NCI-H524 treated with DMSO at 0.1 percent for 48 hours (cell line): ENCODE data around the gene GRK1.
"Not testable (repeated sequence)": the region's sequence is repeated elsewhere in the genome, so short reads cannot be mapped to it uniquely, and the experiment has no call there.

Experiments
- DNase-seq: peaks from one replicate; lab custom pipeline; 2025; lab: John Stamatoyannopoulos, UW

The GRK1 gene

DNA sequence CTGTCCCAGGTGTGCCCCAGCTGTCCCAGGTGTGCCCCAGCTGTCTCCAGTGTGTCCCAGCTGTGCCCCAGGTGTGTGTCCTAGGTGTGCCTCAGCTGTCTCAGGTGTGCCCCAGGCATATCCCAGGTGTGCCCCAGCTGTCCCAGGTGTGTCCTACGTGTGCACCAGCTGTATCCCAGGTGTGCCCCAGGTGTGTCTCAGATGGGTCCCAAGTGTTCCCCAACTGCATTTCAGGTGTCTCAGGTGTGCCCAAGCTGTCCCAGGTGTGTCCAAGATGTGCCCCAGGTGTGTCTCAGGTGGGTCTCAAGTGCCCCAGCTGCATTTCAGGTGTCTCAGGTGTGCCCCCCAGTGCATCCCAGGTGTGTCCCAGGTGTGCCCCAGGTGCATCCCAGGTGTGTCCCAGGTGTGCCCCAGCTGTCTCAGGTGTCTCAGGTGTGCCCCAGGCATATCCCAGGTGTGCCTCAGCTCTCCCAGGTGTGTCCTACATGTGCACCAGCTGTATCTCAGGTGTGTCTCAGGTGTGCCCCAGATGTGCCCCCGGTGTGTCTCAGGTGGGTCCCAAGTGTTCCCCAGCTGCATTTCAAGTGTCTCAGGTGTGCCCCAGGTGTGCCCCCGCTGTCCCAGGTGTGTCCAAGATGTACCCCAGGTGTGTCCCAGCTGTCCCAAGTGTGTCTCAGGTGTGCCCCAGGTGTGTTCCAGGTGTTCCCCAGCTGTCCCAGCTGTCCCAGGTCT lies 1.3 kb upstream of the GRK1 start:
- DNase-seq: no peak

DNA sequence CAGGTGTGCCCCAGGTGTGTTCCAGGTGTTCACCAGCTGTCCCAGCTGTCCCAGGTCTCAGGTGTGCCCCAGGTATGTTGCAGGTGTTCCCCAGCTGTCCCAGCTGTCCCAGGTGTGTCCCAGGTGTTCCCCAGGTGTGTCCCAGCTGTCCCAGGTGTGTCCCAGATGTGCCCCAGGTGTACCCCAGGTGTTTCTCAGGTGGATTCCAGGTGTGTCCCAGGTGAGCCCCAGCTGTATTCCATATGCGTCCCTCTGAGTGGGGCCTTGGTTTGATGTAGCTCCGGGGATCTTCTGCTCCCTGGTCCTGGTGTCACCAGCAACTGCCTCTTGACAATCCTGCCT lies 719 bp upstream of the GRK1 start:
- no peak for DNase-seq

DNA sequence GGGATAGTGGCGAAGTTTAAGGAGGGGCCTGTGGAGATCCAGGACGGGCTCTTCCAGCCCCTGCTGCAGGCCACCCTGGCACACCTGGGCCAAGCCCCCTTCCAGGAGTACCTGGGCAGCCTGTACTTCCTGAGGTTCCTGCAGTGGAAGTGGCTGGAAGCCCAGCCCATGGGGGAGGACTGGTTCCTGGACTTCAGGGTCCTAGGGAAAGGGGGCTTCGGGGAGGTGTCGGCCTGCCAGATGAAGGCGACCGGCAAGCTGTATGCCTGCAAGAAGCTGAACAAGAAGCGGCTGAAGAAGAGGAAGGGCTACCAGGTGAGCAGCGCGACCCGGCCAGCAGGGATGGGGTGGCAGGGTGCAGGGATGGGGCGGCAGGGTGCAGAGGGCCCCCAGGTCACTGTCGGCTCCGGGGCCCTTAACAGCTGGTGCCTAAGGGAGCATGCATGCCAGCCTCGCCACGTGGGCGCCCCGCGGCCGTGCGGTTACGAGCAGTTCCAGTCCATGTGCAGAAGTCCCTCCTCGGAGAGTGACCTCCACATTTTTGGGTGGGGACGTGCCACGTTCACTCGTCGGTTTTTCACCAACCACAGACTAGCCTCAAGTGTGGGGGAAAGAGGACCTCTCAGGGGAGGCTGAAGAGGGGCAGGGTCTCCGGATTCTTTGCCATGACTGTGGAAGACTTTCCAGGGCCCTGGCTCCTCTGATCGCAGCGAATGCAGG lies 912 bp downstream of the GRK1 start:
- no peak for DNase-seq

GRCh38 chr13:113668491-113668971 lies 1.5 kb downstream of the GRK1 start:
- no peak for DNase-seq

DNA sequence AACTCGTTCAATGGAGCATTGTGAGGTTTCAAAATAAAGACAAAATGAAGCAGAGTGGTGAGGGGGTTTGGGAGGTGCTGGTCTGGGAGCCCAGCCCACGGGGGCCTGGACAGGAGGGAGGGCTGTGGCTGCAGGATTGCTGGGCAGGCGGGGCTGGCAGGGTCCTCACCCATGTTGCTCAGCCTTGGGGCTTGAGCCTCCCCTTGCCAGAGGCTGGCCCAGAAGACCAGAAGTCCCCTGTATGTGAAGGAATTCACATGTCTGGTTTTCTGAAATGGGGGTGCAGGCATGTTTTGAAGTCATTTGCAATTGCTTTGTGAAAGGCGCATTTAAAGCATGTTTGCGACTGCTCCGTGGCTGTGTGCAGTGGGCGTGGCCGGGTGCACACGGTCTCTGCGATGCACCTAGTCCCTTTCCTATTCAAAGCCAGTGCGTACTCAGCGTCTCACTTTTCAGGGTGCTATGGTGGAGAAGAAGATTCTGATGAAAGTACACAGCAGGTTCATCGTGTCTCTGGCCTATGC lies 2.3 kb downstream of the GRK1 start:
- DNase-seq: no peak

DNA sequence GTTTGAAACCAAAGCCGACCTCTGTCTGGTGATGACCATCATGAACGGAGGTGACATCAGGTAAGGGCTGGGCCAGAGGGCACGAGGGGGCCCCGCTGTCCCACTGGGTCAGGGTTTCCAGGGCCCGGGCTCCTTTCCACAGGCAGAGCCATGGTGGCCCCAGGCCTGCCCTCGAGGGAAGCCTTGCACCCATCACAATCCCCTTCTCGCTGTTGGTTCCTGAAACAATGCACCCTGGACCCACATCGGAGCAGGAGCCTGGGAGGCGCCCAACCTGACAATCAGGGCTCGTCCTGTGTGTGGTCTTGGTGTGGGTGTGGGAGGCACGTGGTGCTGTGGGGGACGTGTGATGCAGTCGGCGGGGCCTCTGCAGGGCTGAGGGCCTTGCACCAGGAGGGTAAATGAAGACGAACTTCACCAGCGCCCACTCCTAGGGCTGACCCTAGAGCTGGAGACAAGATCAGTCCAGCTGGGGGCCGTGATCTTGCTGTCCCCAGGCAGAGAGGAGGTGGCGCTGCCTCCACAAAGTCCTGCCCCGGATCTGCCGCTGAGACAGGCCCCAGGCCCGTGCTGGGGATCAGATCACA lies 2.8 kb downstream of the GRK1 start:
- DNase-seq: no peak

GRCh38 chr13:113670541-113670940 lies 3.5 kb downstream of the GRK1 start:
- no peak for DNase-seq

DNA sequence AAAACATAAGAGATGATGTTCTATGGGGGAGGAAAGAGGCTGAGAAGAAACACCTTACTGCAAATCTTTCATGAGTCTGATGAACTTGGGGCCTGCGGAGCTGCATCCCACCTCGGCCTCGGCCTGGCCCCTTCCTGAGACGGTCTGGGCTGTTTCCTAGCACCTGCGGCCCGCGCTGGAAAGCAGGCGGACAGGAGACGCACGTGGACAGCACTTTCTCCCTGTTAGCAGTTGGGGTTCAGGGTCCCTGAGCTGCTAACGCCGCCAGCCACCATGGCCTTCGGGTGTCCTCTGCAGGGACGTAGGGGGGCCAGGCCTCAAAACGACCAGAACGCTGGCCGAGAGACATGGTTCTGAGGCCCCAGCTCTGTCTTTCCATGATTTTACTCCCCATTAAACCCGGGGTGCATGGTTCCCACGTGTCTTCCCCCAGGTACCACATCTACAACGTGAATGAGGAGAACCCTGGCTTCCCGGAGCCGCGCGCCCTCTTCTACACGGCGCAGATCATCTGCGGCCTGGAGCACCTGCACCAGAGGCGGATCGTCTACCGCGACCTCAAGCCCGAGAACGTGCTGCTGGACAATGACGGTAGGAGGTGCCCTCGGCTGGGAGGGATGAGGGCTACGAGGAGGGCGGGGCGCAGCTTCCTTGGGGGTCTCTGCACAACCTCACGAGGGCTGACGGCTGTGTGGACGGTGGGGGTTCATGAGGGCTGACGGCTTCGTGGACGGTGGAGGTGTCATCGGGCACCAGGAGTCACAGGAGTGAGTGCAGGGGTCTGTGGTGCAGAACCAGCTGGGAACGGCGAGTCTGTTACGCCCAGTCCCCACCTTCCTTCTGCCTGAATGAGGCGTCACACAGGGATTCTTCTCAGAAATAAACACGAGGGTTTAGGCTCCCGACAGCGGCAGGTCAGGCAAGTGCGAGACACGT lies 4.3 kb downstream of the GRK1 start:
- DNase-seq: no peak

GRCh38 chr13:113672002-113672651 lies 5.1 kb downstream of the GRK1 start:
- DNase-seq: no peak

DNA sequence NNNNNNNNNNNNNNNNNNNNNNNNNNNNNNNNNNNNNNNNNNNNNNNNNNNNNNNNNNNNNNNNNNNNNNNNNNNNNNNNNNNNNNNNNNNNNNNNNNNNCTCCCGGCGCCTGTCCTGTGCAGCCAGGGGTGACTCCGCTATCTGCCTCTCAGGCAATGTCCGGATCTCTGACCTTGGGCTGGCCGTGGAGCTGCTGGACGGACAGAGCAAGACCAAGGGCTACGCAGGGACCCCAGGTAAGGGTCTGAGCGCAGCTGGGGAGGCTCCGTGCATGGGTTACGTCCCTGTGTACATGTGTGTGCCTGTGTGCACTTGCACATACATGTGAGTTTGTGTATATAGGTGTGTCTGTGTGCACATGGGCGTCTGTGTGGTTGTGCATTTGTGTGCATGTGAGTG lies 55.9 kb downstream of the GRK1 start:
- DNase-seq: no peak

GRCh38 chr13:113723410-113724015 lies 56.5 kb downstream of the GRK1 start:
- DNase-seq: no peak

DNA sequence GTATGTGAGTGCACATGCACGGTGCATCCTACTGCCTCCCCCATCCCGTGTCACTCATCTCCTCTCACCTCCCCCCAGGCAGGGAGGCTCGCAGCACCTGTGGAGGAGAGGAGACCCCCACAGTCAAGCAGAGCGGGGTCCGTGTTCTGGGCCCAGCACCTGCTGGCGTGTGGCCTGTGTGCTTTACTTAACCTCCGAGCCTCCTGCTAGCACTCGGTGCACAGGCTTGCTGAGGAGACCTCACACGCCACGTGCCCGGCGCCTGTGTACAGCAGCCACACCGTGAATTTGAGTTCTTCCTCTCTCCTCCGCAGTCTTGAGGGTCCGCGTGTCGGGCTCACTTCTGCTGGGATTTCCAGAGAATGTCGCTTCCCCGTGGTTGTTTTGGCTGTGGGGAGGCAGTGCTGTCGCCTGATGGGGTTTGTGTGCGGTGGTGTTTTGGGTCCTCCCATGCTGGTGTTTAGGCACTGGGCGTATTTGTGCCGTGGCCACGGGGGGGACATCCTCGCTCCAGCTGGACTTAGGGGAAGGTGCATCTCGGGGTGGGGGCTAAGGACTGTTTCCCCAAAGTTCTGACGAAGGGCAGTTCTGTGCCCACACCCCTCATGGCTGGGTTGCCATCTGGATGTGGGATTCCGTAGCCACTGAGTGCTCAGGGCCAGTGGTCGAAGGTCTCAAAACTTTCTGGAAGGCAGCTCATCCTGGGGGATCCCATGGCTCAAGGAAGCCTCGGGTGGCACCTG lies 57.2 kb downstream of the GRK1 start:
- DNase-seq: no peak

DNA sequence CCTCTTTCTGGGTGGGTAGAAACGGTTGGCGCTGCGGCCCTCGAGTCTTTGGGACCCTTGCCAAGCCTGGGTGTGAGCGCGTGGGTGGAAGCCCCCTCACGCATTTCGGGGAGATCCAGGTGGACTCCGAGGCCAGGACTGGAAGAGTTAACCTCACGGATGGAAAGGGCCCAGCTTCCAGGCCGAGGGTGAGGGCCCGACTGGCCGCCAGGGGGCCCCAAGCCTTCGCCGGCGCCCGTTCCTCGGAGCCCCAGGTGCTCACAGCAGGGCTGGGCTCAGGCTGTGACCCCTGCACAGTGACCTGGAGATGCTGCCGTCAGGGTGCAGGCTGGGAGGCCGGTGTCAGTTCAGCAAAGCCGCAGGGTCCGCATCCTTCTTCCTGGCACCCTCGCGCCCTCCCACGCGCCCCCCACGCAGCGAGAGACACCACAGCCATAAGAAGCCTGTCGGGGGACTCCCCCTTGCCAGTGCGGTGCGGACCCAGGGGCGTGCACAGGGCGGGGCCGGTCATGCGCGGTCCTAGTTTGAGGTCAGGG lies 57.8 kb downstream of the GRK1 start:
- no peak for DNase-seq

DNA sequence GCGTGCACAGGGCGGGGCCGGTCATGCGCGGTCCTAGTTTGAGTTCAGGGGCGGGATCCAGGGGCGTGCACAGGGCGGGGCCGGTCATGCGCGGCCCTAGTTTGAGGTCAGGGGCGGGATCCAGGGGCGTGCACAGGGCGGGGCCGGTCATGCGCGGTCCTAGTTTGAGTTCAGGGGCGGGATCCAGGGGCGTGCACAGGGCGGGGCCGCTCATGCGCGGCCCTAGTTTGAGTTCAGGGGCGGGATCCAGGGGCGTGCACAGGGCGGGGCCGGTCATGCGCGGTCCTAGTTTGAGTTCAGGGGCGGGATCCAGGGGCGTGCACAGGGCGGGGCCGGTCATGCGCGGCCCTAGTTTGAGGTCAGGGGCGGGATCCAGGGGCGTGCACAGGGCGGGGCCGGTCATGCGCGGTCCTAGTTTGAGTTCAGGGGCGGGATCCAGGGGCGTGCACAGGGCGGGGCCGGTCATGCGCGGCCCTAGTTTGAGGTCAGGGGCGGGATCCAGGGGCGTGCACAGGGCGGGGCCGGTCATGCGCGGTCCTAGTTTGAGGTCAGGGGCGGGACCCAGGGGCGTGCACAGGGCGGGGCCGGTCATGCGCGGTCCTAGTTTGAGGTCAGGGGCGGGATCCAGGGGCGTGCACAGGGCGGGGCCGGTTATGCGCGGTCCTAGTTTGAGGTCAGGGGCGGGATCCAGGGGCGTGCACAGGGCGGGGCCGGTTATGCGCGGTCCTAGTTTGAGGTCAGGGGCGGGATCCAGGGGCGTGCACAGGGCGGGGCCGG lies 58.5 kb downstream of the GRK1 start:
- not testable (repeated sequence) for DNase-seq

GRCh38 chr13:113726106-113726821 lies 59.2 kb downstream of the GRK1 start:
- DNase-seq: not testable (repeated sequence)

- no peak for DNase-seq
These were observed 60.0 kb downstream of the GRK1 start for GRCh38 chr13:113726961-113727411.

GRCh38 chr13:113728571-113729054 lies 61.6 kb downstream of the GRK1 start:
- no peak for DNase-seq
